GM18868 (cell line): ENCODE measurements around the gene IL17B.

ENCODE experiments used
- ATAC-seq: cut with Tn5 transposase; IDR thresholded peaks from one replicate; pipeline ENCODE4 v1.9.1; 2021; ENCODE audit warnings: mild to moderate bottlenecking, moderate library complexity; ENCODE audit not compliant: unreplicated experiment

IL17B gene

DNA sequence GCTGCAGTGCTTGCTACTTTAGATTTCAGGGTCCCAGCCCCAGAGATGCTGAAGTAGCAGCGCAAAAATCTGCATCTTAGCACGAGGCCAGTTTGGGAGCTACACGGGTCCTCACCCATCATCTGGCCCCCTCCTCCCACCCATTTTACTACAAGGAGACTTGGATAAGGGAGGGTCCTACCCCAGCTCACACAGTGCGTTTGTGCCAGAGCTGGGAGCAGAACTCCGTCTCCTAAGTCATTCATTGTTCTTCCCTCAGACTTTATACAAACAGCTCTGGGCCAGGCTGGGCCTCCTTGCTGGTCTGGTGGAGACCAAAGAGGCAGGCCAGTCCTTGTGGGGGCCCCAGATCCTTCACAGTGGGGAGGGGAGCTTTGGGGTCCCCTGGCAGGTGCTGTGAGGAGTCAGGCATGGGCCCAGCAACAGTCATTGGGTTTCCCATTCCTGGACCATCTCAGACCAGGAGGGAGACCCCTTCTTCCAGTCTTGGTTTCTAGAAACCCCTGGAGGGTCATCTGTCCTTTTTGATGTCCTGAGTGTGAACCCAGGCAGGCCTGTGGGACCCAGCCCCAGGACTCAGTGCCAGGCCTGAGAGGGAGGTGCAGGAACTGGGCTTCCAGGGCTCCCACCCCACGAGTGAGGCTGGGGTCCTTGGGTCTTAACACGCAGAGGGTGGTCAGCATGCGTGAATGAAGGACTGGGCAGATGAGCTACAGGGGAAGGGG is 2.3 kb upstream of the IL17B start:
- ATAC-seq, result peak; percentile 12

DNA sequence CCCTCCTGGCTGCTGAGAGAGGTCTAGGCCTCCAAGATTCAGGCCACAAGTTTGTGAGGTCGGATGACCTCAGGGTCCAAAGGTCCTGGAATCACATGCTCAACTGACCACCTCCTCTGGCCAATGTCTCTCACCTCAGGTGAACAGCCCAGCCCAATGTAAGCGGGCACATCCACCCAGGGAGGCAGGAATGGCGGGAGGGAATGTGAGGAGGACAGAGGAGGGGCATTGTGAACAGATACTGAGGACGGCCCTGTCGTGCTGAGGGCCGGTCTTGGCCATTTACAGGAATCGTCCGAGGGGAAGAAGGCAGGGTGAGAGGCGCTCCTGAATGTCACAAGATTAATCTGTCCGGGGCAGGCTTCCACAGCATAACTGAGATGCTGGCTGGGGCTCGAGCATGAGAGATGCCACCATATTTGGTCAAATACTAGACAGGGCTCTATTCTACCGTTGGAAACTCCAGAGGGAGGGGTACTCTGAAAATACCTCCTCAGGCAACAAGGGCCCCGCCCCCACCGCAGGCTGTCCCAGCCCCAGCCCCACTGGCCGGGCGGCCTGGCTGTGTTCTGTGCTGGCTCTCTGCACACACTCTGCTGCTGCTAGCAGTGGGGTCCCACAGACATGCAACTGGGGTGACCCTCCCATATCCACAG is 1.5 kb upstream of the IL17B start:
- ATAC-seq, result no peak

DNA sequence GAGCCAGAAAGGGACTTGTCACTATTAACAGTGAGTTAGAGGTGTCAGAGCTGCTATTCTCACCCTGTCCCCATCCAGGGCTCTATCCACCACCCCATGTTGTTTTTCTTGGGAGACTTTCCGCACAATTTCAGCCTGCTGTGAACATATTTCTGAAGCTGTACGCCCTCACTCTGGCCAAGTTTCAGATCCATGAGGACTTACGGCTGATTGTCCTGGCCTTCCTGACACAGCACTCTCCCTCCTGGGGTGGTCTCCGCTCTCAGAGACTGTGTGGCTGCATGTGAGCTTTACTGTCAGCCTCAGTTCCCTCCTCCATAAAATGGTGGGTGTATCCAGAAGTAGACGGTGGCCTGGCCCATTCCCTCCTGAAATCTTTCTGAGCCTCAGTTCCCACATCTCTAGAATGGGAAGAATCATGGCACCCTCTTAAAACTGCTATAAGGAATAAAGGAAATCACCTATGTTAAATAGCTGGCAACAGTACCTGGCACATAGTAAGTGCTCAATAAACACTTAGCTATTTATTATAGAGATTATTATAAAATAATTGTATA is 804 bp upstream of the IL17B start:
- no peak for ATAC-seq

DNA sequence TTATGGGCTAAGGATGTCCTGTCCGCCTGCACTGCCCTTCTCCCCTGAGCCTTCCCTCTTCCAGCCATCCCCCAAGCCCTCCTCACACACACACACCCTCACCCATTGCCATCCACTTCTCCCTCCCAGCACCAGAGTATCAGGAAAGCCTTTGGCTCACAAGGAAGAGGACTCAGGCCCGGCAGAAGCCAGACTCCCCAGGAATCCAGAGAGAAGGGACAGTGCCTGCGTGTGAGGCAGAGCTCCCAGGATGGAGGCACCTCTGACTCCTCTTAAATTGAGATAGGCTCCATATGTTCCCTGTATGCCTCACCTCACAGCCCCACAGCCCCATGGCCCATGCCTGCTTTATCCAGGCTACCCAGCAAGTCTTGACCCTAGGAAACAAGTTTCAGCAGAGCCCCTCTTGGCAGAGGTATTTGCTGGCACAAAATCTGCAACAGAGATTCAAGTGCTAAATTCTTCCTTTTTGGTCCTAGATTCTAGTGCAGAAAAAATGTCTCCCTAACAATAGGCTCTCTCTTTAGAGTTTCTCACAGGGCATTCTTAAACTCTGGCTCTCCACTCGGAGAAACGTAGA is 761 bp downstream of the IL17B start:
- no peak for ATAC-seq

DNA sequence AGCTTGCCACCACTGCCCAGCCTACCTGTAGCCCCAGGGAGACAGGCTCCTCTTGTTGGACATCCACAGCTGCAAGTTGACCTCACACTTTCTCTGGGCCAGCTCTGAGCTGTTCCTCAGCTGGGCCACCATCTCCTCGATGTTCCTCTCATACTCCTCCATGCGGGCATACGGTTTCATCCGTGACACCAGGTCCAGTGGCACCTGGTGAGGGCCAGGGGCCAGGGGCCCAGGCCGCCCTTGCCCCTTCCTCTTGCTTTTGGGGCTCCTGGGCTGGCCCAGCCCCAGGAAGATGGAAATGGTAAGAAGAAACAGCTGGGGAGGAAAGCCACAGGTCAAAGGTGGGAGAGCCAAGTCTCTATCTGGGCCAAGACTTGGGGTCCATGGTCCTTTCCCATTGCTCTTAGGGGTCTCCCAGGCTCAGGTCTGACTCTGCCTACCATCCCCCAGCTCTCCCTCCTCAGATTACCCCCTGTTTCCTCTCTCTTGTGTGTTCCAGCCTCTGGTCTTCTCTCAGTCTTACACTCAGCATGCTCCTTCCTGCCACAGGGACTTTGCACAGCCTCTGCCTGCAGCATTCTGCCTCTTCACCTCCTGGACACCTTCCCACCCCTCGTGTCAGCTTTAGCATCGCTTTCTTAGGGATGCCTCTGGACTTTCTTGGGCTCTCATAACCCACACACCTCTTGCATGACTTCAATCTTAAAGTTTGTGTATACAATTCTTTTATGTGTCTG is 2.2 kb downstream of the IL17B start:
- no peak for ATAC-seq

DNA sequence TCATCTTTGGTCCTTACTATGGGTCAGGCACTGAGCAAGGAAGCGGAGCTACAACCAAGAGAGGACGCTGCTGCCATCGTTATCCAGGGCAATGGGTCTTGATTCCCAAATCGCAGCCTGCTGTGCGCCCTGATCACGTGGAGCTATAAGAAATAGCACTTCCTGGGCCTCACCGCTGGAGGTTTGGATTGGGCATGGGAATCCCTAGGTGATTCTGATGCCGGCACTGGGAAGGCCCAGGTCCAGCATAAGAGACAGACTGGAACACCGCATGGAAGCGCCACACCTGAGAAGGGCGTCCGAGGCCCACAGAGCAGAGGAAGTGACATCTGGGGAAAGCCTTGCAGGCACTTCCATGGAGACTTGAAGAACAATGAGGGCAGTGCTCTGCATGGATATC is 3.0 kb downstream of the IL17B start:
- ATAC-seq, result no peak

DNA sequence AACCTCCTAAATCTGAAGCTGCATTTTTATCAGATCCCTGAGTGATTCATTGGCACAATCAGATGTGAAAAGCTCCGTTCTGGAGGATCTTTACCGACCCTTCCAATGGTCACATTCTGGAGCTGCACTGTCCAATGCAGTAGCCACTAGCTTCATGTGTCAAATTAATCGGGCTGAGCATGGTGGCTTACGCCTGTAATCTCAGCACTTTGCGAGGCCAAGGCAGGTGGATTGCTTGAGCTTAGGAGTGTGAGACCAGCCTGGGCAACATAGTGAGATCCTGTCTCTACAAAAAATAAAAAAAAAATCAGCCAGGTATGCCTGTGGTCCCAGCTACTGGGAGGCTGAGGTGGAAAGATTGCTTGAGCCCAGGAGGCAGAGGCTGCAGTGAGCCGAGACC is 3.7 kb downstream of the IL17B start:
- ATAC-seq, result no peak

DNA sequence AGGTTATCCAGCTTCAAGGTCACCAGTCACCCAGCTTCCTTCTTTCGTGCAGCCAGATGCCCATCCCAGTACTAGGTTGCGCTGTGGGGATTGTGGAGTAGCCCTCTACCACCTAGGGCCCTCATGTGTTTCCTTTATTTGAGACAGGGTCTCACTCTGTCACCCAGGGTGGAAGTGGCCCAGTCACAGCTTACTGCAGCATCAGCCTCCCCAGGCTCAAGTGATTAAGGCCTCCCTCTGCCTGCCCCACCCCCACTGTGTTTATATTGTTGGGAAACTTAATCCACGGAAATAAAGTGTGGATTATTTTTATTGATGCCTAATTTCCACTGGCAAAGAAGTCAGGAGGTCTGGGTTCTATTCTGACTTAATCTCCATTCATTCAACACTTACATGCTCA is 4.3 kb downstream of the IL17B start:
- no peak for ATAC-seq

DNA sequence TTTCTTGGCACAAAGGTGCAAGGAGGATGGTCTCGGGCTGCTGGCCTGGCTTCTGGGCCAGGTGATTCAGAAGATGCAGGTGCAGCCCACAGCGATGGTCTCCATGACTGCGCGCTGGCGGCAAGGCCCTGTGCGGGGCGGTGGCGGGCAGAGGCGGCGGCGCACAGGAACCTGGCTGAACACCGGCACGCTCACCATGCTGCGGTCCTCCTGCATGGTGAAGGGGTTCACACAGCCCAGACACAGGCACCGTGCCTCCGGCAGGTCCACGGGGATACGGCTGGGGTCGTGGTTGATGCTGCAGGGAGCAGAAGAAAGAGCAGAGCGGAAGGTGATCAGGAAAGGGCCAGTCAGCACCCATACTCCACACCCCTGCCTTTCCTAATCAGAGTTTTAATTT is 4.8 kb downstream of the IL17B start:
- no peak for ATAC-seq

DNA sequence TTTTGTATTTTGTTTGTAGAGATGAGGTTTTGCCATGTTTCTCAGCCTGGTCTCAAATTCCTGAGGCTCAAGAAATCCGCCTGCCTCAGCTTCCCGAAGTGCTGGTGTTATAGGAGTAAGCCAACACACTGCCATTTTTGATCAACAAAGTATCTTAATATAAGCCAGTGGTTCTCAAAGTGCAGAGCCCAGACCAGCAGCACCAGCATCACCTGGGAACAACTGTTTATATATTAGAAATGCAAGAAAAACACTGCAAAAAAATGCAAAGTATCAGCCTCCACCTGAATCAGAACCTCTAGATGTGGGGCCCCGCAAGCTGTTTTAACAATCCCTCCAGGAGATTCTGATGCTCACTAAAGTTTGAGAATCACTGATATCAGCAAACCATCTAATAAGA is 6.2 kb downstream of the IL17B start:
- no peak for ATAC-seq

DNA sequence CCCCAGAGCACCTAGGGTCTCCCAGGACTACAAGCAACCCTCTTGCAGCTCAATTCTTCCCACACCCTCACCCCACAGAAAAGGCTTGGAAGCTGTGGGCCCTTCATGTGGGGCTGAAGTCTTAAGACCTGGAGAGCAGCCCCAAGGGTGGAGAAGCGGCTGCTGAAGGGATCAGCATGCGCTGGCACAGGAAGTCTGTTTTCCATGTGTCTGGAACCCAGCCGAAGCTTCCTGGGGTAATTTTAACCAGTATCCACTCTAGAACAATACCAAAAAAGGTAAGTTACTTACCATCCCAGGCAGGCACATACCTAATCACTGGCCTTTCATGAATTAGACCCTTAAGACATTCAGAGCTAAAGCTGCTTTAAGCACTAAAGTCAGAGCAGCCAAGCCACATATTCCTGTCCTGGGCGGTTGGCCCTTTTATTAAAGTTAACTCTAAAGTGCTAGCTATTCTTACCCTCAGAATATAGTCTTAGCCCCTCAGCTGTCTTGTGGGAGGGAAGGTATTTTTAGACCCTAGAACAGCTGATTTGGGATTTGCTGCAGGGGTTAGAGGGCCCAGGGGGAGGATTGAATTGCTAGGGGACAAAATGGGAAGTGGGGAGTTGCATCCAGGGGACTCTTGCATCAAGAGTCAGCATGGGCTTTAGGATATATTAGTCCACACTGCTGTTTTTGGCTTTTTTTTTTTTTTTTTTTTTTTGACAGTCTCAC is 6.9 kb downstream of the IL17B start:
- no peak for ATAC-seq

DNA sequence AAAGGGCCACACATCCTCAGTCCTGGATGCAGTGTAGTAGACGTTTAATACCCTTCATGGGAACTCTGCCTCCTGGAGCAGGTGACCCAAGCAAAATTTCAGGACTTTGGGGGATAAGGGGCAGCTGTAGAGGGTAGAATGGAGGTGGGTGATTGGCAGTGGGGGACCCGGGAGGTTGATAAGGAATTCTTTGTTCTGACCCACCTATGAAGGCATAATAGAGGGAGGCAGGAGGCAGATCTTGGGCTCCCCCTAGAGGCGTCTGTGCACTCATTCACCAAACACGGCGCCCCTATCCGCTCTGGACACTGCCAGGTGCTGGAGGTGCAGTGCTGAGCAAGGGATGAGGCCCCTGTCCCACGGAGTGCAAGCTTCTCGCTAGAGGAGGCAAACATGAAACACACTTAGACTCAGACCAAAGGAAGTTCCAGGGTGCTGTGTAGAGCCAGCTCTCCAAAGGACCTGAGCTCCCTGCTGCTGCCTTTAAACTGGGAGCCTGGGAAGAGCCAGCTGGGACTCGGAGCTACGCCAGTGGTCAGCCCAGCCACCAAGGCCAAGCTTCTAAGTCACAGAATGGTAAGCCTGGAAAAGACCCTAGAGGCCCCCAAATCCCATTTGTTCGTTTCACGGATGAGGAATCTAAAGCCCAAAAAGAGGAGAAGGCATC is 7.7 kb downstream of the IL17B start:
- ATAC-seq, result peak; percentile 89

DNA sequence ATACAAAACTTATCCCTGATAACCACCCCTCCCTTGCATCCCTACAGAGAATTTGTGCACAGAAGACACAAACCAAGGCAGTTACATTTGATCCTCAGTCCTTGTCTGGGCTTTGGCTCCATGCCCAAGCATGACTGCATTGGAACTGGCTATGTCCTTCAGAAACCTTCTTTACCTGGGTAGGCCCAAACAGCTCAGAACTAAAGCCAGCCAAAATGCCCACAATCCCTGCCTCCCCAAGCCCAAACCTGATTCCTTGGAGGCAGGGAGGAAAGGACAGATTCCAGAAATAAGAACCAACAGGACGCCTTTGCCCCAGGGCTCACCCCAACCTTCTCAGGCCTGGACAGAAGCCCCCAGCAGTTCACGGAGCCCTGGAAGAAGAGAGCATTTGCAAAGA is 8.2 kb downstream of the IL17B start:
- no peak for ATAC-seq

DNA sequence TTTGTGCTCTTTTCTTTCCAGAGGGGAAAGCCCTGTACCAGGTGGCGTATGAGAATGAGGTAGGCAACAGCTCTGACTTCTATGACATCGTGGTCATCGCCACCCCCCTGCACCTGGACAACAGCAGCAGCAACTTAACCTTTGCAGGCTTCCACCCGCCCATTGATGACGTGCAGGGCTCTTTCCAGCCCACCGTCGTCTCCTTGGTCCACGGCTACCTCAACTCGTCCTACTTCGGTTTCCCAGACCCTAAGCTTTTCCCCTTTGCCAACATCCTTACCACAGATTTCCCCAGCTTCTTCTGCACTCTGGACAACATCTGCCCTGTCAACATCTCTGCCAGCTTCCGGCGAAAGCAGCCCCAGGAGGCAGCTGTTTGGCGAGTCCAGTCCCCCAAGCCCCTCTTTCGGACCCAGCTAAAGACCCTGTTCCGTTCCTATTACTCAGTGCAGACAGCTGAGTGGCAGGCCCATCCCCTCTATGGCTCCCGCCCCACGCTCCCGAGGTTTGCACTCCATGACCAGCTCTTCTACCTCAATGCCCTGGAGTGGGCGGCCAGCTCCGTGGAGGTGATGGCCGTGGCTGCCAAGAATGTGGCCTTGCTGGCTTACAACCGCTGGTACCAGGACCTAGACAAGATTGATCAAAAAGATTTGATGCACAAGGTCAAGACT is 11.0 kb downstream of the IL17B start:
- no peak for ATAC-seq

DNA sequence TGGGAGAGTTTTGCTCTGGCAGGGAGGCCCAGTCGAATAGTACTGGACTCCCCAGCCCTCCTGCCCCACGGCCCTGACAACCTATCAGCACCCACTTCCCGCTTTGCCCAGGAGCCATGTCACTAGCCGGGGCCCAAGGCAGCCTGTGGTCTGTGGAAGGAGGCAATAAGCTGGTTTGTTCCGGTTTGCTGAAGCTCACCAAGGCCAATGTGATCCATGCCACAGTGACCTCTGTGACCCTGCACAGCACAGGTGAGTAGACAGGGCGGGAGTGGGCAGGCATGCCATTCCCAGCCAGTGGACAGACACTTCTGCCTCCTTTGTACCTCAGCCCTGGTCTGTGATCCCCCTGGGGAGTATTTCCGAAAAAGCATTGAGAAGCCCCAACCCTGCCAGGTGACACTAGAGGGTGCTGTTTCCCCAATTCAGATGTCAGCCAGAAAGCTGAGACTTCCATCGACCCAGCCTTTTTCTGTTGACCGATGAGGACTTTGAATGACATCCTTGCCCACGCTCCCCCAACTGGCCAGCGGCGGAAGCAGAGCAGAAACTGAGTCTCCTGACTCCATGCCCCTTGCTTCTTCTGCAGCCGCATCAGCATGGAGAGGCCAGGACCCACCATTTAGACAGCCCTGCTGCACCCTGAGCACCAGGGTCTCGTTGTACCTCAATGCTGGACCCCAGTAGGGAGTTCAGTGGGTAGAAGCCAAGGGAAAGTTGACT is 11.7 kb downstream of the IL17B start:
- ATAC-seq, result peak; percentile 73

DNA sequence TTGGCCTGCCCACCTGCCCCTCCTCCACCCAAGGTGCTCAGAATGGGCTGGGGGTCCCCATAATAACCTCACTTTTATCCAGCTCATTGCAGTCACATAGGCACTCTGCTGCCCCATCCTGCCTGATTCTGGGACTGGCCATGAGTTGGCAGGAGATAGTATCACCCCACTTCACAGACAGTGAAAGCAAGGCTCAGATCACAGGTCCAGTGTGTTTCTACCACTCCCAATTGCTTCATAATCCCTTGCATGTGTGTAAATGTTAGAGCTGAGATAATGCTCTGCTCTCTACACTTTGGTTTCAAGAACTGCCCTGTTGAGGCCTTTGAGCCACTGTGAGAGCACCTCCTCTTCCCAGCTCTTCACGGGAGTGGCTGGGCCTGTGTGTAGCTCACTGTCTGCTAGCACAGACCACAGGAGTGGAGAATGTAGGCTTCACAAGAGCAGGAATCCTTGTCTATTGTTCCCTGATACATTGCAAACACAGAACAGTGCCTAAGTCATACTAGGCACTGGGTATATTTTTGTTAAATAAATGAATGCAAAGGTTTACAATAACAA is 12.8 kb downstream of the IL17B start:
- no peak for ATAC-seq

DNA sequence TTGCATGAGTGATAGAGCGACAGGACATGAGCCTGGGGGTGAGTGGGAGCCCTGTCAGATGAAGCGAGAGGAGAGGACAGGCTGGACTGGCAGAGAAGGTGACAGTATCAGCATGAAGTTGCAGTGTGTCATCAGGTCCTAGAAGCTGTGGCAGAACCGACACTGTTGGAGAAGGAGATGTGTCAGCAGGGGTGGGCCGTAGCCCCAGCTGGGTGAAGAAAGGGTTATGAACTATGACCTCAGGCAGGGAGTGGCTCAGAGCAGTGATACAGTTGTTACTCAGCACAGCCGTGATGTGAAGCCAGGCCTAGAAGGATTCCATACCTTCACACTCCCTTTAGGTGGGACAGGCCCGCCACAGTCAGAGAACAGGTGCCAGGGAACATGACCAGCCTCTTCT is 13.7 kb downstream of the IL17B start:
- ATAC-seq, result no peak

DNA sequence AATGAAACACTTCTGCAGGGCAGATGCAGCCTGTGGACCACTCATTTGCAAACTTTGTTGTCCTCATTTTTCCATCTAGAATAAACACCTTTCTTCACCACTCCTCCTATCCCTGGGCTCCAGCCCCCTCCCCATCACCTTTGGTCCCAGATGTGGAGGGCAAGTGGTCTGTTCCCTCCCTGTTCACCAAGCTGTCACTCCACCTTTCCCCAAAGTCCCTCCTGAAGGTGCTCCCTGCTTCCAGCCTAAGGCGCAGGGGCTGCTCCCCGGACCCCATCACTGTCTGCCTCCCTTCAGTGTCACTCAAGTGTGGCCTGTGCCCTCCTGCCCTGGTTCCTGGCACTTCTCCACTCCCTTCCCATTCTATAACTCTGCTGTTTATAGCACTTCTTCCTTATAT is 14.4 kb downstream of the IL17B start:
- ATAC-seq, result no peak

DNA sequence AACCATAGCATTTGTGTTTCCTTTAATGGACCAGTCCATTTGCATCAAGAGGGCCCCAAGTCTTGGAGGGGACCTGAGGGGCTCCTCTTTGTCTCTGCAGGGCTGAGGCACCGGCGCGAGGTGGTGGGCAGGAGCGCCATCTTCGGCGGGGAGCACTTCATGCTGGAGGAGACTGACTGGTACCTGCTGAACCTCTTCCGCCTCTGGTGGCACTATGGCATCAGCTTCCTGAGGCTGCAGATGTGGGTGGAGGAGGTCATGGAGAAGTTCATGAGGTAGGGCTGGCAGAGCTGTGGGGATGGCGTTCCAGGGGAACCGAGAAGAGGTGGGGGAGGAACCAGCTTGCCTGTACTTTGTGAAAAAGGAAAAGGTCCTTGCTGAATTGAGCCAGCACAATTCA is 15.2 kb downstream of the IL17B start:
- ATAC-seq, result no peak
